Lung (tissue), 12 donors: ENCODE results near the gene CYP27B1. TPM values are rescaled to one million over a fixed set of nuclear protein-coding genes. Genes with fewer than 3 reads are reported as not detected.
A peak's percentile ranks its signal among the peaks of the same experiment; 100 is the strongest.

Experiments used
- ATAC-seq: fragments of 200-7000 bp; cut with Tn5 transposase; one replicate; pipeline ENCODE4 v1.9.1; 2020; ENCODE audit warnings: moderate number of reproducible peaks; ENCODE audit not compliant: insufficient read depth, low FRiP score
- DNase-seq, 3 donors: peaks; one replicate each; pipeline ENCODE4 v3.0.0-alpha.2; 2013 to 2017
- H3K27ac ChIP-seq, 2 donors: one replicate each; pipeline ENCODE4 v1.5.1; 2013; ENCODE audit warnings: mild to moderate bottlenecking in 2 of 2, moderate library complexity in 2 of 2, control low read depth in 1 of 2, inconsistent platforms in 1 of 2, low read depth in 1 of 2, low read length in 1 of 2
- H3K27me3 ChIP-seq, 3 donors: one replicate each; pipeline ENCODE4 v1.5.1; 2013; ENCODE audit warnings: low read length in 2 of 3; ENCODE audit not compliant: control insufficient read depth in 3 of 3, insufficient read depth in 3 of 3
- H3K36me3 ChIP-seq, 4 donors: one replicate each; pipeline ENCODE4 v1.5.1; 2013; ENCODE audit warnings: low read length in 4 of 4, mild to moderate bottlenecking in 1 of 4, moderate library complexity in 1 of 4; ENCODE audit not compliant: control insufficient read depth in 4 of 4, insufficient read depth in 4 of 4
- H3K4me1 ChIP-seq, 5 donors: one replicate each; pipeline ENCODE4 v1.5.1; 2013; ENCODE audit warnings: low read length in 5 of 5, mild to moderate bottlenecking in 2 of 5, moderate library complexity in 1 of 5; ENCODE audit not compliant: control insufficient read depth in 5 of 5, insufficient read depth in 5 of 5
- H3K4me3 ChIP-seq: one replicate; pipeline ENCODE4 v1.5.1; 2013; ENCODE audit warnings: mild to moderate bottlenecking, control low read depth, moderate library complexity
- H3K9ac ChIP-seq, 2 donors: one replicate each; pipeline ENCODE4 v1.5.1; 2013; ENCODE audit warnings: low read length in 2 of 2, control low read depth in 1 of 2; ENCODE audit not compliant: insufficient read depth in 1 of 2
- H3K9me3 ChIP-seq, 4 donors: one replicate each; pipeline ENCODE4 v1.5.1; 2013; ENCODE audit warnings: low read length in 3 of 4, mild to moderate bottlenecking in 1 of 4, moderate library complexity in 1 of 4; ENCODE audit not compliant: control insufficient read depth in 4 of 4, insufficient read depth in 3 of 4
- CTCF ChIP-seq: IDR thresholded peaks from 2 replicates; pipeline ENCODE4 v1.5.1; 2012; ENCODE audit warnings: mild to moderate bottlenecking; ENCODE audit errors: control extremely low read depth, extremely low read depth
- WGBS, 2 donors: extraction: QIAGEN DNeasy Blood & Tissue Kit; methylation state at CpG; one replicate each; pipeline ENCODE4 v1.1.7; 2013; 5-methylcytosine and 5-hydroxymethylcytosine counted together
- polyA plus RNA-seq, 2 donors: library from polyadenylated mRNA; stranded (reverse); fragments of 200-250 nt; gene quantifications; one replicate each; pipeline ENCODE4 v1.2.1, GENCODE V29; 2013
- total RNA-seq, 2 donors: library from RNA; depleted of rRNA in 1 of 2; stranded (reverse); fragments of >200 nt in 1 of 2; gene quantifications; one replicate each; pipeline ENCODE4 v1.2.1, GENCODE V29; 2014 to 2021
- donor health status: control.
- donor health status: control.
- donor health status: Bipolar disorder and iron deficiency.
- donor health status: healthy.
- donor health status: DM: yes; HTN: yes; CAD: no.

The CYP27B1 gene
- total and polyA plus RNA-seq, 4 donors: 1.7 to 5.8 (median 3.6) TPM

GRCh38 chr12:57777911-57778310 is 11.0 kb upstream of the CYP27B1 start:
- DNase-seq (no peak), ATAC-seq (no peak)
- WGBS, 2 donors: 93 to 95% methylated on average over 7 of the region's 7 CpGs
- Histone ChIP-seq H3K27ac (no peak overlapping the region), H3K9ac (no peak overlapping the region), H3K36me3 (peaks cover 0 to 19% (median 5%) of the 10 kb centered on the region in 4 donors), H3K9me3 (no peaks in the 10 kb centered on the region), H3K4me3 (no peak overlapping the region), H3K4me1 (peaks cover 0 to 5% (median 0%) of the 10 kb centered on the region in 5 donors), H3K27me3 (no peaks in the 10 kb centered on the region)
- TF ChIP-seq CTCF: no peak

GRCh38 chr12:57777367-57777766 is 10.5 kb upstream of the CYP27B1 start:
- DNase-seq: no peak
- peaks cover 0 to 19% (median 4%) of the 10 kb centered on the region in 4 donors for H3K36me3 ChIP-seq
- H3K4me3 ChIP-seq: no peak overlapping the region
- TF ChIP-seq CTCF: no peak
- ATAC-seq: no peak
- no peak overlapping the region for H3K9ac ChIP-seq
- WGBS, 2 donors: 94 to 95% methylated on average over 7 of the region's 7 CpGs
- no peaks in the 10 kb centered on the region for H3K9me3 ChIP-seq
- no peak overlapping the region for H3K27ac ChIP-seq
- no peaks in the 10 kb centered on the region for H3K27me3 ChIP-seq
- H3K4me1 ChIP-seq: peaks cover 0 to 5% (median 0%) of the 10 kb centered on the region in 5 donors

- ATAC-seq: no peak
Observed at GRCh38 chr12:57776247-57776587, 9.3 kb upstream of the CYP27B1 start.

More at GRCh38 chr12:57776247-57776587, 9.3 kb upstream of the CYP27B1 start:
- TF ChIP-seq CTCF: no peak
- 91 to 98% methylated on average over 2 of the region's 2 CpGs for WGBS, 2 donors
- peaks cover 0 to 19% (median 4%) of the 10 kb centered on the region in 4 donors for H3K36me3 ChIP-seq
- H3K4me3 ChIP-seq: no peak overlapping the region
- H3K27ac ChIP-seq: peak overlapping the region in 1 of 2 donors; percentile 8
- no peak for DNase-seq
- no peaks in the 10 kb centered on the region for H3K9me3 ChIP-seq
- no peak overlapping the region for H3K9ac ChIP-seq
- peaks cover under 1 to 12% (median 3%) of the 10 kb centered on the region in 5 donors for H3K4me1 ChIP-seq
- H3K27me3 ChIP-seq: no peaks in the 10 kb centered on the region
